Stomach smooth muscle (tissue), 2 donors: Measurements from ENCODE around the gene SARDH.
"Not testable (repeated sequence)": the region's sequence is repeated elsewhere in the genome, so short reads cannot be mapped to it uniquely, and the experiment has no call there.

ENCODE experiments used
- H3K27ac ChIP-seq: one replicate; pipeline ENCODE4 v1.7.0; 2013; ENCODE audit warnings: mild to moderate bottlenecking, low read length, inconsistent platforms
- H3K27me3 ChIP-seq, 2 donors: one replicate each; pipeline ENCODE4 v1.7.0; 2013; ENCODE audit warnings: low read length in 2 of 2; ENCODE audit not compliant: insufficient read depth in 2 of 2, control insufficient read depth in 1 of 2
- H3K36me3 ChIP-seq, 2 donors: one replicate each; pipeline ENCODE4 v1.7.0; 2013; ENCODE audit warnings: low read length in 2 of 2; ENCODE audit not compliant: control insufficient read depth in 2 of 2, insufficient read depth in 2 of 2
- H3K4me1 ChIP-seq: one replicate; pipeline ENCODE4 v1.7.0; 2013; ENCODE audit warnings: low read length; ENCODE audit not compliant: control insufficient read depth, insufficient read depth
- H3K4me3 ChIP-seq, 2 donors: one replicate each; pipeline ENCODE4 v1.7.0; 2013; ENCODE audit warnings: low read length in 2 of 2
- H3K9ac ChIP-seq, 2 donors: one replicate each; pipeline ENCODE4 v1.7.0; 2013; ENCODE audit warnings: low read length in 2 of 2, mild to moderate bottlenecking in 1 of 2
- H3K9me3 ChIP-seq, 2 donors: one replicate each; pipeline ENCODE4 v1.7.0; 2013; ENCODE audit warnings: low read length in 2 of 2; ENCODE audit not compliant: control insufficient read depth in 2 of 2
- donor health status: healthy.
- donor health status: Pancreatic carcinoma.

The SARDH gene

DNA sequence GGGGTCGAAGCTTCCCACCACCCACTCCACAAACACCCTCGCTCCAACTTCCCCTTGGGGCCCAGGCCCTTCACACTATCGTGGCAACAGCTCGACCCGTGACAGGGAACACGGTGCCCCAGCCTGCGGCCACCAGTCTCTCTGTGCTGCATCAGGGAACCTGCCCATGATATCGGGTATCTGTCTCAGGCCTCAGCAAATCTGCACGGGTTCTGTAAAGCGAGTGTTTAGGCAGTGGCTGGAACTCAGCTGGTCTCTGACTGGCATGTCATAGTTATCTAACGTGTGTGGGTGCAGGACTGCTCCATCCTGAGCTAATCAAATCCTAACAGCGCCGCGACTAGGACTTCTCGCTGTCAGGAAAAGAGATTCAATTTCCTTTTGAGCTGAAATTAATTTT is 59.1 kb downstream of the SARDH start:
- Histone ChIP-seq H3K4me1 (peaks cover 24% of the 10 kb centered on the region), H3K27ac (no peak overlapping the region), H3K9me3 (no peaks in the 10 kb centered on the region), H3K9ac (no peak overlapping the region), H3K4me3 (no peak overlapping the region), H3K27me3 (no peaks in the 10 kb centered on the region), H3K36me3 (no peaks in the 10 kb centered on the region)

GRCh38 chr9:133677126-133678010 is 60.8 kb downstream of the SARDH start:
- H3K27ac ChIP-seq = no peak overlapping the region
- peaks cover 2 to 3% of the 10 kb centered on the region in 2 donors for H3K27me3 ChIP-seq
- no peaks in the 10 kb centered on the region for H3K36me3 ChIP-seq
- no peaks in the 10 kb centered on the region for H3K9me3 ChIP-seq
- H3K4me1 ChIP-seq = peaks cover 12% of the 10 kb centered on the region
- H3K4me3 ChIP-seq = no peak overlapping the region
- no peak overlapping the region for H3K9ac ChIP-seq

GRCh38 chr9:133676450-133676849 is 61.7 kb downstream of the SARDH start:
- Histone ChIP-seq H3K27ac (no peak overlapping the region), H3K9ac (no peak overlapping the region), H3K9me3 (no peaks in the 10 kb centered on the region), H3K4me3 (no peak overlapping the region), H3K27me3 (peaks cover 2 to 3% of the 10 kb centered on the region in 2 donors), H3K4me1 (peaks cover 12% of the 10 kb centered on the region), H3K36me3 (no peaks in the 10 kb centered on the region)

GRCh38 chr9:133675796-133676195 is 62.4 kb downstream of the SARDH start:
- H3K36me3 ChIP-seq, H3K9me3 ChIP-seq, H3K27me3 ChIP-seq, H3K9ac ChIP-seq, H3K27ac ChIP-seq, H3K4me3 ChIP-seq: not testable (repeated sequence)
- peaks cover 12% of the 10 kb centered on the region for H3K4me1 ChIP-seq

GRCh38 chr9:133674091-133674490 is 64.1 kb downstream of the SARDH start:
- H3K9ac ChIP-seq = no peak overlapping the region
- peaks cover 2 to 3% of the 10 kb centered on the region in 2 donors for H3K27me3 ChIP-seq
- no peaks in the 10 kb centered on the region for H3K36me3 ChIP-seq

GRCh38 chr9:133673258-133673655 is 64.9 kb downstream of the SARDH start:
- peaks cover 2 to 3% of the 10 kb centered on the region in 2 donors for H3K27me3 ChIP-seq
- no peak overlapping the region for H3K9ac ChIP-seq
- no peaks in the 10 kb centered on the region for H3K4me1 ChIP-seq
- H3K36me3 ChIP-seq = no peaks in the 10 kb centered on the region
- H3K9me3 ChIP-seq = no peaks in the 10 kb centered on the region
- H3K4me3 ChIP-seq = no peak overlapping the region
- no peak overlapping the region for H3K27ac ChIP-seq

More at GRCh38 chr9:133674091-133674490, 64.1 kb downstream of the SARDH start:
- Histone ChIP-seq H3K27ac (no peak overlapping the region), H3K9me3 (no peaks in the 10 kb centered on the region), H3K4me1 (peaks cover 2% of the 10 kb centered on the region), H3K4me3 (no peak overlapping the region)

DNA sequence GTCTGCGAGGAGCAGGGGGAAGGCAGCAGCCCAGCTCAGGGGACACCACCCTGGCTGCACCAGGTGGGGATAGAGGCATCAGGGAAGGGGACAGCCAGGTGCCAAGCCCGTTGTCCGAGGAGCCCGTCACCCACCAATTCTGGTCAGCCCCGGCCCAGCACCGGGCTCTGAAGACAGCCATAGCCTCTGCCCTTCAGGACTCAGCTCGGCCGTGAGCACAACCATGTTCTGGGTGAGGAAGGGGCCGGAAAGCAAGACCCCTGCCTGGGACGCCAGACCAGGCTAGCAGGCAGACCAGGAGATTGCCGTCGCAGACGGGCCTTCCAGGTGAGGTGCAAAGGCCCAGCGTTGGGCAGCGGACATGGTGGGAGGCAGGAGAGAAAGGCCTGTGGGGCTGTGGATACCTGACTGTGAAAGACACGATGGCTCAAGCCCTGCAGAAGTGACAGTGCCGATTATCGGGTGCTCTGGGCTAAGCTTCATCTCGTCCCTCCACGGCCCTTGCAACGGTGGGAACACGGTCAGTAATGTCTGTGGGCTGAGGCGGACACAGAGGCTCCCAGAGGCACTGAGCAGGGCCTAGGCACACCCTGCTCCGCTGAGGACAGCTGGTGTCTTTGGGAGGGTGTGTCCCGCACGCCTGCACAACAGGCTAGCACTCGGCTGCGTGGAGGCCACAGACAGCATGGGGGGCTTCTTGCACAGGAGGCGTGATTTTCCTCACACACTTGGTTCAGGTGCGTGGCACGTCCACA is 65.5 kb downstream of the SARDH start:
- H3K9me3 ChIP-seq = no peaks in the 10 kb centered on the region
- H3K27me3 ChIP-seq = peaks cover 2 to 3% of the 10 kb centered on the region in 2 donors
- no peaks in the 10 kb centered on the region for H3K4me1 ChIP-seq
- no peaks in the 10 kb centered on the region for H3K36me3 ChIP-seq
- no peak overlapping the region for H3K27ac ChIP-seq
- no peak overlapping the region for H3K9ac ChIP-seq
- no peak overlapping the region for H3K4me3 ChIP-seq

GRCh38 chr9:133671371-133671770 is 66.8 kb downstream of the SARDH start:
- Histone ChIP-seq H3K27ac (no peak overlapping the region), H3K4me1 (peaks cover 3% of the 10 kb centered on the region), H3K4me3 (no peak overlapping the region), H3K9me3 (no peaks in the 10 kb centered on the region), H3K36me3 (no peaks in the 10 kb centered on the region), H3K27me3 (peaks cover 3 to 5% of the 10 kb centered on the region in 2 donors), H3K9ac (no peak overlapping the region)

DNA sequence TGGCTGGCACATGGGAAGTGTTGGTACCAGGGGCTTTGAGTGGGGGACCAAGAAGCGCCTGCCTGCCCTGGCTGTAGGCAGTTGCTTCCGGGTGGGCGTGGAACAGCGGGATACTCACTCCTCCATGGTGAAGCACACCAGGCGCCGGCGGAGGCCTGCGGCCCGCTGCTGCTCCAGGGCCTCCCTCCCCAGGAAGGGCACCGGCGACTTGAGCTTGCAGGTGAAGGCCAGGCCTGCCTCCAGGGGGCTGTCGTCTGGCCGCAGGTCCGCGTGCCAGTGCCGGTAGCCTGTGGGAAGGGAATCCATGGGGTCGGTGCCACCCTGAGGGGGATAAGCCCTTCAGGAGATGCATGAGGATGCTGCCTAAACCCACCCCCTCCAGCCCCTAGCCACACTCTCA is 67.7 kb downstream of the SARDH start:
- Histone ChIP-seq H3K9ac (no peak overlapping the region), H3K27ac (no peak overlapping the region), H3K4me1 (peaks cover 3% of the 10 kb centered on the region), H3K27me3 (peaks cover 4 to 5% of the 10 kb centered on the region in 2 donors), H3K4me3 (no peak overlapping the region), H3K9me3 (no peaks in the 10 kb centered on the region), H3K36me3 (no peaks in the 10 kb centered on the region)

DNA sequence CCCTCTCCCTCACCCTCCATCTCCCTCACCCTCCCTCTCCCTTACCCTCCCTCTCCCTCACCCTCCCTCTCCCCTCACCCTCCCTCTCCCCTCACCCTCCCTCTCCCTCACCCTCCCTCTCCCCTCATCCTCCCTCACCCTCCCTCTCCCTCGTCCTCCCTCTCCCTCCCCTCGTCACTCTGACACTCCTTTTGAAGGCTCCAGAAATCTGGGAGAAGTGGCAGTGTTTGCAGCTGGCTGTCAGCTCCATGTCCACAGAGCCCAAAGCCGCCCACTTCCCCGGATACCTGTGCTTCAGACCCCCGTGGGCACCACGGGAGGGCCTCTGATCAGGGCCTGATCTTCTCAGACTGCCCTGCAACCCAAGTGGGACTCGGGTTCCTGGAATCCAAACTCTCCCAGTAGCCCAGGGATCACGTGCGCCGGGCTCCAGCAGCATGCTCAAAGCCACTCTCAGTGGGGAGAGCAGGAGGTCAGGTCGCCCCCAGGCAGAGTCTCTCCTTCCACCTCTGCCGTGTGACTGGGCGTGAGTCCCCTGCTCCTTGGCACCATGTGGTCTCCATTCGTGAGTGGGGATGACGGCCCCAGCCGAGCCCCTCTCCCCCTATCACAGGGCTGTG is 68.9 kb downstream of the SARDH start:
- Histone ChIP-seq H3K4me3 (no peak overlapping the region), H3K9me3 (no peaks in the 10 kb centered on the region), H3K4me1 (peaks cover 3% of the 10 kb centered on the region), H3K9ac (no peak overlapping the region), H3K27ac (no peak overlapping the region), H3K36me3 (no peaks in the 10 kb centered on the region), H3K27me3 (peaks cover 5% of the 10 kb centered on the region in 2 donors)
